Renal cortex interstitium (tissue), 11 donors: ENCODE results near the gene SCPEP1. TPM values are rescaled to one million over a fixed set of nuclear protein-coding genes. Genes with fewer than 3 reads are reported as not detected.

ENCODE experiments used
- DNase-seq, 11 donors: peaks; one replicate each; pipeline ENCODE4 v3.0.0-alpha.2; 2013; ENCODE audit warnings: low read depth in 9 of 11, low spot score in 4 of 11; ENCODE audit errors: extremely low read depth in 1 of 11
- polyA plus RNA-seq, 3 donors: library from polyadenylated mRNA; unstranded; fragments of 120-200 nt; gene quantifications; one replicate each; pipeline ENCODE4 v1.2.1, GENCODE V29; 2013; ENCODE audit not compliant: insufficient read length in 3 of 3

The SCPEP1 gene
- polyA plus RNA-seq, 3 donors, result 73.2 to 94.7 (median 76.2) TPM

DNA sequence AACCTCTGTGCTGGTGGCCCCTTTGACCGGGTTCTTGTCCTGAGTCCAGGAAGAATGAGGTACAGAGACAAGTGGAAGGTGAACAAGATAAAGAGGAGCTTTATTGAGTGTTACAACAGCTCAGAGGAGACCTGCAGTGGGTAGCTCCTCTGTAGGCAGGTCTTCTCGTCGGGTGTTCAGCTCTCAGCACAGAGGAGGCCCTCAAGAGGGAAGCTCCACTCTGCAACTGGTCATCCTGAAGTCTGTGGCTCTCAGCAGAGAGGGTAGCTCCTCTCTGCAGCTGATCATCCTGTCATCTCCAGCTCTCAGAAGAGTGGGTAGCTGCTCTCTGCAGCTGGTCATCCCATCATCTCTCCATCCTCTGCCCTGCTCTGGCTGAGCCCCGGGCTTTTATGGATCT lies 39.7 kb downstream of the SCPEP1 start:
- DNase-seq, result no peak

DNA sequence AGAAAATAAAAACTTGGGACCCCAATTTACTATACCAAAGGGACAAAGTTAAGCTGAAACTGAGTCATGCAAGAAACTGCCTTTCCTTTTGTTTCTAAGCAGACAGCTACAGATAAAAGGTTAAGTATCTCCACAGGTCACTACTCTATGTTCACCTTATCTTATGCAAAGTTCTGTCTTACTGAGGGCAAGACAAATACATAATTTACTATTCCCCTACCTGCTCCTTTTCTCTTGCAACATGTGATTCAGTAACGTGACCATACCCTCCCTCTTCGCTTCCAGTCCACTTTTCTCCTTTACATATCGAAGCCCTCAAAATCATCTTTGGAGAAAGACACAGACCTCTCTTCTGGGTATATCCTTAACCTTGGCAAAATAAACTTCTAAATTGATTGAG lies 42.3 kb downstream of the SCPEP1 start:
- DNase-seq, result no peak

DNA sequence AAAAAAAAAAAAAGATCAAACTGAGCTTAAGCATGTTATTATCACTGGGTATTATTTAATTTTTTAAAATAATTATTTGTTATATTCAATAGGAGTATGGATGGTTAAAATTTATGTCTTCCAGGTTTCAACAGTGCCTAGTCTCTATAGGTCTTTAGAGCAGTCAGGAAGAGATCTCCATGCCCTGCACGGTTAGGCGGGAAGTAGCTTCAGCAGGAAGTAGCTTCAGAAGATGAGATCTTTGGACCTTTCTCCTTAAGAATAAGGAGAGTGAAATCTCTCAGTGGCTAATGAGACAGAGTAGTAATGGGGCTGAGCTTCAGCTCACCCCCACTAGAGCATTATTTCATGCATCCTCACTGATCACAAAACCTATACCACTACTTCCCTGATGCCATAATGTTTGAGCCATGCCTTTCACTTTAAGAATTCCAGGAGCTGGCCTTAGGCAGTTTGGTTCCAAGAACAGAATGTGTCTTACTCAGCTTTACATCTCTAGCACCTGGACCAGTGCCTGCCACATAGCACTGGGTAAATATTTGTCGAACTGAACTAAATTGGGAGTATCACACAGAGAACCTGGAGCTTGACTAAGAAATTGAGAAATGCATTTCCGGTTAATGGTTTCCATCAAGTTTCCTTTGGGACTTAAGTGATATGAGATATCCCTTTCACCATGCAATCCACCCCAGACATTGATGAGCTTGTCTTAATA lies 43.5 kb downstream of the SCPEP1 start:
- DNase-seq, result no peak

DNA sequence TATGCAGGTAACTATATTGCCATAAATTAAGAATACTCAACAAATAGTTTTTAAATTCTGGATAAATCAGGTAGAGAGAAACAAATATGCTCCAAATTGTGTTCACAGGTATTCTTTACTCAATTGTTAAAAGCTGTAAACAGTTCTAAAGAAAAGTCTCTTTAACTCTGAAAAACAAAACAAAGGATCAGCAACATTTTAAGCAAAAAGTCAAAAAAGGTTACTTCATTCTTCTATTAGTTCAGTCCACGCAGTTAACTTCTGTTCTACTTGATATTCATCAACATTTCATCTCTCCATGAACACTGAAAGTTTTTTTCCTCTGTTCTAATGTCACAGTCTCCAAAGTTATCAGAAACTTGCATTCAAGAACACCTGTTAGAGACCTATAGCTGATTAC lies 47.9 kb downstream of the SCPEP1 start:
- no peak for DNase-seq

DNA sequence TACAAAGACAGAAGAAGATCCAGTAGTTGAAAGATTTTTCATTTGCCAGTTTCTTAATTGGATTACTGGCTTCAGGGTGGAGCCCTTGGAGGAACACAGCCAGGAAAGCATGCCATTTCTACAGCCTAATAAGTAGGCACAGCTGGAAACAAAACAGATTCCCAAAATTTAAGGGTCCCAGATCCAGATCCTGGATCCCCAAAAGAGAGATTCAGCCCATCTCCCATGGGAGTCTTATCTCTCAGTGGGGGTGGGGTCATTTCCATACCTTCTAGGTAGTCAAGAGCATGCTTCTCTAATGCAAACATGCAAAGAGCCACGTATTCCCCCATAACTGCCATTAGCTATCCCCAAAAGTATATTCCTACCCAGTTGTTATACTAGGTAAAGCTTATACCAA lies 49.9 kb downstream of the SCPEP1 start:
- no peak for DNase-seq

DNA sequence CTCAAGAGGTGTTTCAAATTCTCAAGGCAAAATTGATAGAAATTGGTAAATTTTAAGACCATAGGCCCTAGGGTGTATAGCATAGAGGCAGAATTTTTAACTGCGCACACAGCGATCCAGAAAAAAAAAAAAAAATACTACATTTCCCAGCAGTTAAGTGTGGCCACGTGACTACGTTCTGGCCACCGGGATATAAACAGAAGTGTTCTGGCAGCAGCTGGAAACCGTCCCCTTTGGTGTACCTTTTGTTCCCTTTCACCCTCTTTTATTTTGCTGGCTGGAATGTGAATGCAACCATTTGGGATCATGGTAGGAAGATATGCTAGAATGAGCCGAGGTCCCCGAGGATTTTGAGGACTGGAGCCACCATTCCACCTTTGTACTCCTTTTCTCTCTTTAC lies 54.4 kb downstream of the SCPEP1 start:
- DNase-seq, result peak in 1 of 11 donors; percentile 41

DNA sequence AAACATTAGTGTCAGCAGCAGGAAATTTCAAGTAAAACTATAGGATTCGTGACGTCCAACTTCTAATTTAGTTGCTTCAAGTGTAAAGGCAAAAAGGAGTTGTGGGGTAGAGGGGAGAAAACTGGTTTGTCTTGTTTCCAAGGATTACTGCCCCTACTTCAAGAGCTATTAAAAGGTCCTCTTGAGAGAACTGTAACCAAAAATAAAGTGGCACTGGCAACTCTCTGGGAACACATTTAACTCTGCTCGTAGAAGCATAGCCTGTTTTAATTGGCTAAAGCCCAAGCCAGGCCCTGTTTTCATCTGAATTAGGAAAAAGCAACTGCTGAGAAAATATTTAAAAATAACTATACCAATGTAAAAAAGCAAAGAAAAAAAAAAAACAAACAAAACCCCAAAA lies 55.4 kb downstream of the SCPEP1 start:
- DNase-seq, result peak in 9 of 11 donors; percentile 38 to 72 (median 55)

DNA sequence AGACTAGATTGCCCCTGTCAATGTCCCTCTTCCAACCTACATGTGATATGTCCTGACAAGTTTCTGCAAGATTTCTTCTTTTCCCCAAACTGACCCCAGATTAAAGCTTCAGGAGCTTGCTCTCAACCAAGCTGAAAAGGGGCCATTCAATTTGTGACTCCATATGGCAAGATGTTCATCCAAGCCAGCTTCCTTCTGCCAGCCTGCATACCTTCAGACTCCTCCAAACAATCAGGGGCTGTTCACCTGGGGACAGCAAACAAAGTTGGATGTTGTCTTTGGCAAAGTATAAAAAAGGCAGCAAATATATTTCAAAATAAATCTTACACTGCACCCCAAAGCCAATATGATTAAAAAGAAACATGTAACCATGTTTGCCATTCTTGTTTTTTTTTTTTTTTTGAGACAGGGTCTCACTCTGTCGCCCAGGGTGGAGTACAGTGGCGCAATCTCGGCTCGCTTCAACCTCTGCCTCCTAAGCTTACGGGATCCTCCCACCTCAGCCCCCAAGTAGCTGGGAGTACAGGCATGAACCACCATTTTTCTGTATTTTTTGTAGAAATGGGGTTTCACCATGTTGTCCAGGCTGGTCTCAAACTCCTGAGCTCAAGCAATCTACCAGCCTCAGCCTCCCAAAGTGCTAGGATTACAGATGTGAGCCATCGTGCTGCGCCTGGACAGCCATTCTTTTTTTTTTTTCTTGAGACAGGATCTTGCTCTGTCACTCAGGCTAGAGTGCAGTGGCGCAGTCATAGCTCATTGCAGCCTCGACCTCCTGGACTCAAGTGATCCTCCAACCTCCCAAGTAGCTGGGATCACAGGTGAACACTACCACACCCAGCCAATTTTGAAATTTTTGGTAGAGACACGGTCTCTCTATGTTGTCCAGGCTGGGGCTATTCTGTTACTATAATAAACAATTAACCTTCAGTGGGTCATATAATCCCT lies 57.1 kb downstream of the SCPEP1 start:
- DNase-seq, result no peak

DNA sequence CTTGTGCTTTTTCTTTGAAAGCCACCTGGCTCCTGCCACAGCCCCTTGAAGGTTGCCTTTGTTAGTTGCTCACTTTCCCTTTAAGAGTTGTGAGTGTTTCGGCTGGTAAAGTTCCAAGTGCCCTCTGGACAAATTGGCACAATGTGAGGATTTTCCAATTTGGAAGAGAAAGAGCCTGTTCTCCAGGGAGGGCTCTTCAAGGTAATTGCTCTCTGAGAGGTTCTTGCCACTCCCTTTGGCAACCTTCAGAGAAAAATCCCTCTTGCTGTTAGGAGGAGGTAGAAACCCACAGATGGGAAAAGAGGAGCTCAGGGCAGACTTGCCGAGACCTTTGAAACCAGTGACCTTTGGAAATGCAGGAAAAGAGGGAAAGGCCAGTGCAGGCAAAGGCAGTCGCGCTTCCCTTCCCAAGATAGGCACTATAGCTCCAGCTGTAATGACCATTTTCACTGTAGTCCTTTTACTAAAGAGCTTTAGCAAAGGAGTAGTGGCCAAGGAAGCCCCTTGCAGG lies 58.1 kb downstream of the SCPEP1 start:
- no peak for DNase-seq

DNA sequence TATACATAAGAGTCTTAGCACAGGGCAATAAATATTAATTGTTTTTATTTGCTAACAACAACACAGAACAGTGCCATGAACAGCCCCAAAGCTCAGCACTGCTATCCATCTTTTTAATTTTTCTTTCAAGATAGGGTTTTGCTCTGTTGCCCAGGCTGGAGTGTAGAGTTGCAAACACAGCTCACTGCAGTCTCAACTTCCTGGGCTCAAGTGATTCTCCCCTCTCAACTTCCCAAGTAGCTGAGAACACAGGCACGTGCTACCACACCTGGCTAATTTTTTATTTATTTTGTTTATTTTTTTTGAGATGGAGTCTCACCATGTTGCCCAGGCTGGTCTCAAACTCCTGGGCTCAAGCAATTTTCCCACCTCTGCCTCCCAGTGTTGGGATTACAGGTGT lies 59.5 kb downstream of the SCPEP1 start:
- DNase-seq, result no peak

DNA sequence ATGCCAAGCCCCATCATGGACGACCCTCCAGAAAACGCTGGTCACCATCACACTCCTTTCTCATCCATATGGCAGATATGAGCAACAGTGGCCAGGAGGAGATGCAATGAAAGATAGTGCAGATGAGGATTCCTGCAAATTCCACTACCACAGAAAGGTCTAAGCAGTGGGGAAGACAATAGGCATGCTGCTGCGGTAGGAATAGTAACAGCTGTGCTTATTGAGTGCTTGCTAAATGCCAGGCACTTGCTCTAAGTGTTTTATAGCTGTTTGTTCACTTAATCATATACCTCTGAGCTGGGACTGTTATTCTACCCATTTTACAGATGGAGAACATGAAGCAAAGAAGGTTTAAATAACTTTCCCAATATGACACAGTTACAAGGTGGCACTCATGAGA lies 60.6 kb downstream of the SCPEP1 start:
- no peak for DNase-seq

DNA sequence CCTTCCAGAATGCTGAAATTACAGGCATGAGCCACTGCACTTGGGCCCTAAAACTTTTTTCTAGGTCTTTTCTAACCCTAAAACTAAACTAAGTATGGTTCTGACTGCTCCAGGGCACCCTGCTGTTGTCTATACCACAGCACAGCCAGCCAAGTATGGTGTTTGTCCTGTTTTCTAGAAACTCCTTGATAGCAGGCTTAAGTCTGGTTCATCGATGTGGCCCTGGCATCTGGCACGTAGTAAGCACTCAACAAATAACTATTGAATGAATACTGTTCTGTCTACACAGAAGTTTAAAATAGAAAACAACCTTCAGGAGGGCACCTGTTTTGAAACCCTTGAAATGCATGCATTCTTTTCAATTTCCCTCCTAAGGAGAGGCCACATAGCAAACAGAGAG lies 62.6 kb downstream of the SCPEP1 start:
- no peak for DNase-seq

DNA sequence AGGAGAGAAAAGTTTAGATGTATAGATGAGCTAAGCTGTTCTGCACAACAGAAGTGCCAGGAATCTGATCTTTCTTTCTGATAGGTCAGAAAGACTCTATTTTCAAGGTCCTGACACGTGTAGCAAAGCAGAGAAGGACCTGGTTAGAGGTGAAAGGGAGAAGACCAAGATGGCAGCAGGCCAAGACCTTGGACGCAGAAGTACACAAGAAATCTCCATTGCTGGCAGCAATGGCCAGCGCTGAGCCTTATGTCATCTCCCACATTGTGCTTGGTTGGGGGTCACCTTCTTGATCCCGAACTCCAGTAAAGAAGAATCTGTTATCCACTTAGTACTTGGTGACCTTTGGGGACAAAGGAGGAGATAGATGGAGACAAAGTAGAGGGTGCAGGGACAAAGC lies 65.3 kb downstream of the SCPEP1 start:
- DNase-seq, result no peak

DNA sequence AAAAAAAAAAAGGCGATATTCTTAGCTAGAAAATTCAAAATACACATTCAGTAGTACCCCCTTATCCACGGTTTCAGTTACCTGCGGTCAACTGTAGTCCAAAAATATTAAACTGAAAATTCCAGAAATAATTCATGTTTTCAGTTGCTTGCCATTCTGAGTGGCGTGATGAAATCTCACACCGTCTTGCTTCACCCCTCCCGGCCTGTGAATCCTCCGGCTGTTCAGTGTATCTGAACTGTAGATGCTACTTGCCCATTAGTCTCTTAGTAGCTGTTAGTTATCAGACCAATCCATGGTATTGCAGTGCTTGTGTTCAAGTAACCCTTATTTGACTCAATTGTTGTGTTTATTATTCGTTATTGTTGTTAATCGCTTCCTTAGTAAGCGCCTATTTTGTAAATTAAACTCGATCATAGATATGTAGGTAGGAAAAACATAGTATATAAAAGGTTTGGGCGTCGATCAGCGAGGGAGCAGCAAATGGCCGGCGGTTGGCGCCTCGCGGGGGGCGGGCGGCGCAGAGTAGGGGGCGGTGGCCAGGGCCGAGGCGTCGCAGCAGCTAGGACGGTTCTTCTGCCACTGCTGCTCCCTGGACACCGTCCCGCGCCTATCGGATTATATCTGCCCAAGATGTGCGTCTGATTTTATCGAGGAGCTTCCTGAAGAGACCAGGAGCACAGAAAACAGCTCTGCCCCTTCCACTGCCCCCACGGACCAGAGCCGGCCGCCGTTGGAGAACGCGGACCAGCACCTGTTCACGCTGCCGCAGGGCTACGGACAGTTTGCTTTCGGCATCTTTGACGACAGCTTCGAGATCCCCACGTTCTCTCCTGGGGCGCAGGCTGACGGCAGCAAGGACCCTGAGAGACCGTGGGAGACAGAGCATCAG lies 67.3 kb downstream of the SCPEP1 start:
- no peak for DNase-seq

DNA sequence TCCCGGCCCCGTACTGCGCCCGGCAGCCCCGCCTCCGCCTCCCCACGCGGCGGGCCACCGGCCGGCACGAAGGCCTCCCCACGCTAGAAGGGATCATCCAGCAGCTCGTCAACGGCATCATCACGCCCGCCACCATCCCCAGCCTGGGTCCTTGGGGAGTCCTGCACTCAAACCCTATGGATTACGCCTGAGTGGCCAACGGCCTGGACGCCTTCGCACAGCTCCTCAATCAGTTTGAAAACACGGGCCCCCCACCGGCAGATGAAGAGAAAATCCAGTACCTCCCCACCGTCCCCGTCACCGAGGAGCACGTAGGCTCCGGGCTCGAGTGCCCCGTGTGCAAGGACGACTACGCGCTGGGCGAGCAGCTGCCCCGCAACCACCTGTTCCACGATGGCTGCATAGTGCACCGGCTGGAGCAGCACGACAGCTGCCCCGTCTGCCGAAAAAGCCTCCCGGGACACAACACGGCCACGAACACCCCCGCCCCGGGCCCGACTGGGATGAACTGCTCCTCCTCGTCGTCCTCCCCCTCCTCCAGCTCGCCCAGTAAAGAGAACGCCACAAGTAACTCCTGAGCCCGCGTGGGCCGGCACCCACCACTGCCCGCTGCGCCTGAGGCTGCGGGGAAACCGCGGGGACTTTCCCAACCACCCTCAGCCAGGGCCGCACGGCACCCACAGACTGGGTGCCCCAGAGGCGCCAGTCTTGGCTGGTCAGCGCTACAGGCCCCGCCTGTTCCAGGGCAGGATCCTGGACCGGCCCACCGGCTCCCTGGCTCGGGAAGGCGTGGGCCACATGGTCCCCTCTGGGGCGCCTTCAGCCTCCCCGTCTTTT lies 68.2 kb downstream of the SCPEP1 start:
- no peak for DNase-seq

DNA sequence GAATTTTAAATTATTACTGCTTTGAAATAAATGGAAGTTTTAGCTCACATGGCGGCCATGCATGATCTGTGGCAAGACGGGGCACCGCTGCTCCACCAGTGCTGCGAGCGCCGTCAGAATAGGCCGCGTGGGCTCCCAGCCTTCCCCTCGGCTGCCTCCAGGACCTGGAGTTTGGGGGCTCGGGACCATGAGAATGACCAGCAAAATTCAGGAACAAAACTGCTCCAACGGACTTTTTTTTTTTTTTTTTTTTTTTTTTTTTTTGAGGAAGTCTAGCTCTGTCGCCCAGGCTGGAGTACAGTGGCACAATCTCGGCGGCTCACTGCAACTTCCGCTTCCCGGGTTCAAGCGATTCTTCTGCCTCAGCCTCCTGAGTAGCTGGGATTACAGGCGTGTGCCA lies 68.8 kb downstream of the SCPEP1 start:
- DNase-seq, result no peak

DNA sequence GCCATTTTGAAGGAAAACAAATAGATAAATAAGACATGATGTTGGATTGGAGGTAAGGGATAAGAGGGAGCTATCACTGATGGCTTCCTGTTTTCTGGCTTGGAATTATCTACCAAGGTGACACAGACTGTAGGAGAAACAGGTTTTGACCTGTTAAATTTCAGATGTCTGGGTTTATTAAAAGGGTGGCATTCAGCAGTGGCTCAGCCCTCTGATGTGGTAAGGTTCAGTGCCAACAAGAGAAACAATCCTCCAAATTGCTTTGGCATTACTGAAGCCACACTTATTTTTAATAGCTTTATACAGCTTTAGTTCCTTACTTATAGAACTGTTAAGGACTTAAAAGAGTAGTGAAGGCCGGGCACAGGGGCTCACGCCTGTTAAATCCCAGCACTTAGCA lies 70.2 kb downstream of the SCPEP1 start:
- DNase-seq, result no peak

DNA sequence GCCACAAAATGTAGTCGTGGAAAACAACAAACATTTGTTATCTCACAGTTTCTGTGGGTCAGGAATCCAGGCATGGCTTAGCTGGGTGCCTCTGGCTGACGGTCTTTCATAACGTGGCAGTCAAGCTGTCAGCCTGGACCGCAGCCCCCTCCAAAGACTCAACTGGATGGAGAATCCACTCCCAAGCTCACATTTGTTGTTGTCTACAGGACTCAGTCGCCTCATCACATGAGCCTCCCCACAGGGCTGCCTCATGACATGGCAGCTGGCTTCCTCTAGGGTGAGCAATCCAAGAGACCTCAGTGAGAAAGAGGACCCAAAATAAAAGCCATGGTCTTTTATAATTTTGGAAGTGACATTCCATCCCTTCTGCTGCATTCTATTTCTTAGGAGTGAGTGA lies 72.4 kb downstream of the SCPEP1 start:
- DNase-seq, result no peak
